Islet of Langerhans (tissue), 1 donor: ENCODE data around the gene GPR179.
"Not testable (repeated sequence)": the region's sequence is repeated elsewhere in the genome, so short reads cannot be mapped to it uniquely, and the experiment has no call there.

Experiments
- FAIRE-seq: peaks from one replicate; lab custom pipeline; 2011; peaks lifted over from hg19 to GRCh38; lab: Jason Lieb, UNC

The GPR179 gene

DNA sequence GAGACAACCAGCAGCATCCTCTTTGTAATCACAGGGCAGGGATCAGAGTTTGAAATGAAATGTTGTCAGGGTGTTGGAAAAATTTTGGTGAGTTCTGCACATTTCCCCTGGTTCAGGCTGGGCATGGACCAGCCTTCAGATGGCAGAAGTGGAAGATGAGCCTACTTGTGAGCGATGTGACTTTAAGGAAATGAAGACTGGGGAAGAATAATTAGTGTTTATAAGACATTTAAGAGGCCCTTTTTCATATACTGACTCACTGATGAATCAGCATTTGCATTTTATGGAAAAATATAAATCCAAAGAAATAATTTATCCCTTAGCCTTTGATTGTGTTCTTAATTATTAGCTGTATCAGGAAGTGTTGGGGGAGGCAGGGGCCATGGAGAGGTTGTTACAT, 20.9 kb downstream of the GPR179 start:
- FAIRE-seq = no peak

- no peak for FAIRE-seq
These were observed 21.5 kb downstream of the GPR179 start for GRCh38 chr17:38322156-38322779.

DNA sequence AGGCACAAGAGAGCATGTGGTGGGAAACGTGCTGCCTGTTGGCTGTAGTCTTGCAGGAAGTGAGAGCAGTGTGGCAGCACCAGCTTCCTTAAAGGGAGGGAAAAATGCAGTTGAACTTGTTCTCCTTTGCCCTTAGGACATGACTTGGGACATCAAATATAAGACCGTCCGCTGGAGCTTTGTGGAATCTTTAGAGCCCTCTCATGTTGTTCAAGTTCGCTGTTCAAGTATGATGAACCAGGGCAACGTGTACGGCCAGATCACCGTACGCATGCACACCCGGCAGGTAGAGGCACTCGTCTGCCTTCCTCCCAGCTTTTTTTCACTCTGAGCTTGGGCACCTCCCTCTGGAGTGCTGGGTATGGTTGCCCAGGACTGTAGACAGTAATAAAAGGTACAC, 23.3 kb downstream of the GPR179 start:
- no peak for FAIRE-seq

DNA sequence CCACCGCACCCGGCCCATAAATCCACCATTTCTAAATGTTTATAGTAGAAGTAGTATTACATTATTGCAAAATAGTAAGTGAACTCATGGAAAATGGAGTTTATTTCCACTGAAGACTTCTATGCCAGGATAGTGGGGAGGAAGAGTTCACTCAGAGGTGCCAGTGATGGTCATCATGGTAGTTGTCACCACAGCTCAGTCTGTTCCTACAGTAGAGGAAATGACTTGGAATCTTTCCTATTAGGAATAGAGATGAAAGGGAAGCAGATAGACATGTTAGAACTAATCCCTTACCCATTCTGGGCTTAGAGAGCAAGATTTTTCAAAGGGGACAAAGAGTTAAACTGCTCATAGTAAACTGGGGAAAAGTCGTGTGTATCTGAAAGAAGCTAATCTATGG, 26.7 kb downstream of the GPR179 start:
- FAIRE-seq = no peak

DNA sequence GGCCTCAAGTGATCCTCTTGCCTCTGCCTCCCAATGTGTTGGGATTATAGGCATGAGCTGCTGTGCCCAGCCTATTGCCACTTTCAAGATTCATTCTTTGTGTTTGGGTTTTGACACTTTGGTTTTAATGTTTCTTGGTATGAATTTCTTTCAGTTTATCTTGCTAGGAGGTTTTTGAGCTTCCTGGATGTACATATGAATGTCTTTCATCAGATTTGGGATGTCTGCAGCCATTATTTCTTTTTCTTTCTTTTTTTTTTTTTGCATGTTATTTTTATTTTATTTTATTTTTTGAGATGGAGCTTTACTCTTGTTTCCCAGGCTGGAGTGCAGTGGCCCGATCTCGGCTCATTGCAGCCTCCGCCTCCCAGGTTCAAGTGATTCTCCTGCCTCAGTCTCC, 28.3 kb downstream of the GPR179 start:
- no peak for FAIRE-seq

DNA sequence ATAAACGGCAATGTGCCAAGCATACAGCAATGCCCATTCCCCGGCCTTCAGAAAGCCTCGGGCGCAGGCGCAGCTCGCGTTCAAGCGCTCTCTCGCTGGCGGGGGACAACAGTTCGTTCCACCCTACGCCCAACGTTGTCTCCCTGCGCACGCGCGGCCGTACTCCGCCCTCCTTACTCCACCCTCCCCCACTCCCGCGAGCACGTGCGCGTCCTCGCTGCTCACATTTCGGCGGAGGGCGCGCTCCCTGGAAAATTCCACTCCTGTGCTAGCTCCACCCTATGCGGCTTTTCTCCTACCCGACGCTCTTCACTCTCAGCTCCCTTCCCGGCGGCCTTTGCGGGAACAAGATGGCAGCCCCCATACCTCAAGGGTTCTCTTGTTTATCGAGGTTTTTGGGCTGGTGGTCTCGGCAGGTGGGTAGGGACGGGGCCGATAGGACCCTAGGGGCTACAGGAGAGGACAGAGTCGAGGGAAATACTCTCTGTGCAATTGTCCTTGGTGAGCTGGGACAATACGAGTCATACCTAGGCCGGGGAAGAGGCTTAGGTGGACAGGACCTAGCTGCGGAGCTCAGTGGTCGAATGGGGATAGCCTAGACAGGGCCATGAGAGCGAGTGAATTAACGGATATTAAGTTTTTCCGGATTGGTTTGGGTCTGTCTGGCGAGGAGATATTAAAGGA, 46.8 kb downstream of the GPR179 start, which contains the start of gene MRPL45:
MRPL45 (plus strand) TSS at position 335 of the 684 bp plus-strand sequence; CDS start at position 351, 16 bp downstream.
- FAIRE-seq = not testable (repeated sequence)

GRCh38 chr17:38295602-38296365, 48.0 kb downstream of the GPR179 start:
- not testable (repeated sequence) for FAIRE-seq

DNA sequence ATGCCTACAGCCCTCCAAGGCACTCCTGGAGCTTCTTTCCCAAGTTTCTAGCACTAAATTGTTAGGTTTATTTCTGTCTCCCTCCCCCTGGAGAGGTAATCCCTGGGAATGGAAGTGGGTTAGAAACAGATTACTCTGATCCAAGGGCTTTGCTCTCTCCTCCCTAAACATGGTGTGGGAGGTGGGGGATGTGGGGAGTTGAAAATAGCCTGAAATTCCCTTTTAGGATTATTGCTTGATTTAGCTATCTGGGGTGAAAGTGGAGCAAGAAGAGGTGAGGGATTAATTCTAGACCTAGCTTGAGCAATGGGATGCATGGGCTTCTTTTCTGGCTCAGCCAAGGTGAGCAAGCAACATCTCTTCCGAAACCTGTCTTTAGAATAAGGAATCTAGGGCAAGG, 54.0 kb downstream of the GPR179 start:
- FAIRE-seq = not testable (repeated sequence)

GRCh38 chr17:38288217-38288827, 55.4 kb downstream of the GPR179 start:
- not testable (repeated sequence) for FAIRE-seq

DNA sequence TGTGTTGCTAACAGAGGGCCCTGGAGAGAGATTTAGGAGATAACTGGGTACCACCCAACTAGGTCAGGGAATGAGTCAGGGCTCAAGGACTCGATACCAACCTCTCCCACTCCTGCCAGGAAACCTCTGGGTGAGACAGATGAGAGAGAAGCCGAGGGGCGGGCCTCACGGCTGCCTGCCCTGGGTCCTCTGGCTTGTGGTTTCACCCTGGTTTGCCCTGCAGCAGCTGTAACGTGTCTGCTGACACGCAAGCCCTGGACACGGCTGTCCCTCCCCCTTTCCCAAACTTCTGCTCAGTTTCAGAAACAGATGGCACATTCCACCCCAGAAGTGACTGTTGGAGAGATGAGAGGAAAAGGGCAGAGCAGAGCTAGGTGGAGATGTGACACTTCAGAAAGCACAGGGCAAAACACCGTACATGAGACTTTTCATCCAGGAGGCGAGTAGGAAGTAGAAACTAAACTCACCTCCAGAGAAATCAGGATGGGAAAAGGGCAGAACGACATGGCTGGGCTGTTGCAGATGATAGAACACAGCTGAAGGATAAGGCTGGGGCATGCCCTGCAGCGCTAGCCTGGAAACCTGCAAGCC, 57.2 kb downstream of the GPR179 start:
- FAIRE-seq = not testable (repeated sequence)

DNA sequence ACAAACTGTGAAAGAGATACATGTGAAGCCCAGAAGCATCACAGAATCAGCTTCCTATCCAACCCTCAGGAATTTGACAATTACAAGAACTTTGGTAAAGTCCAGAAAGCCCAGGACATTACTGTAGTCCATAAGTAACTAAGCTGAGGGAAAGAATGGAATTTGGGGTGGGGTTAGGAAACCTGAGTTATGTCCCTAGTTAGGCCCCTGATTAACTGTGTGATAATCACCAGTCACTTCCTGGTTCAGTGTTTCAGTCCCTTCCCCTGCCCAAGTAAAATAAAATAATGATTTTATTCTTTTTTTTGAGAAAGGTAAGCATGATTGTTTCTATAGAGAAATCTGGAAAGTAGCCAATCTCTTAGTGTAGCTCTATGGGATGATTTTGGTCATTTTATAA, 57.8 kb downstream of the GPR179 start:
- FAIRE-seq = not testable (repeated sequence)
